GM08714 (cell line): ENCODE data around the gene CDX2.
"Not testable (repeated sequence)": the region's sequence is repeated elsewhere in the genome, so short reads cannot be mapped to it uniquely, and the experiment has no call there.

Experiments
- H3K4me3 ChIP-seq: fragments of 200-500 bp; sonication (Bioruptor generic); 2 replicates; pipeline ENCODE4 v1.5.1; 2014; ENCODE audit warnings: mild to moderate bottlenecking, low read length, inconsistent platforms
- ZNF274 ChIP-seq: IDR thresholded peaks from 2 replicates; pipeline ENCODE4 v1.6.1; 2012; ENCODE audit warnings: mild to moderate bottlenecking, low read depth, low read length

Gene CDX2, protein sequence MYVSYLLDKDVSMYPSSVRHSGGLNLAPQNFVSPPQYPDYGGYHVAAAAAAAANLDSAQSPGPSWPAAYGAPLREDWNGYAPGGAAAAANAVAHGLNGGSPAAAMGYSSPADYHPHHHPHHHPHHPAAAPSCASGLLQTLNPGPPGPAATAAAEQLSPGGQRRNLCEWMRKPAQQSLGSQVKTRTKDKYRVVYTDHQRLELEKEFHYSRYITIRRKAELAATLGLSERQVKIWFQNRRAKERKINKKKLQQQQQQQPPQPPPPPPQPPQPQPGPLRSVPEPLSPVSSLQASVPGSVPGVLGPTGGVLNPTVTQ

DNA sequence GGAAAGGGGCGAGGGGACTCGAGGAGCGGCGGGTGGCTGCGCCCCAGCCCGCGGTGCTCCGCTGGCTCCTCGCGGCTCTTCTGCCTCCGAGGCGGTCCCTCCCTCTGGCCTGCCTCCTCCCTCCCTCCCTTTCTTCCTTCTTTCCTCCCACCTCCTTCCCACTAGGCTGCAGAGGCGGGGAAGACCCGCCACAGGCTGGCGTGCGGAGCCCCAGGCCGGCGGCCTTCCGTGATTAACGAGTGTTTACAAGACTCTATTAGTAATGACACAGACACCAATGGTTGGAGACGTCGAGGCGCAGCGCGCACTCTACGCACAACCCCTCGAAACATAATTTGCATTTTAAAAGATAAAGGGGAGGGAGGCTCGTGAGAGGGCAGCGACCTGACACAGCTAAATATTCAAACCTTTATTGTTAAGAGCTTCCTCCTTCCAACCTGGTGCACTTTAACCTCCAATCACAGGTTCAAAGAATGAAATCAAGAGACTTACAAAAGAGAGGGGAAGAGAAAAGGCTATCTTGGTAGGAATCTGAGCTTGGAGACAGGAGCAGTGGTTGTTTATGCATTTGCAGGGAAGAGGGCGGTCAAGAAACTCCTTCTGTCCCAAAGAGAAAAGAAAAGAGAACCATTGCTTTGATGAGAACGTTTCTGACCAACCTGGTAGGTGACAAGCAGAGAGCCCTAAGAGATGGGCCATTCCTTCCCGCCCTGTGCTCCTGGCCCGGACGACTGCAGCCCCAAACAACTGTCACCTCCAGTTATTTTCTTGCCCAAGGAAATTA, at the start of gene CDX2:
CDX2 (minus strand) TSS at position 234 of the 784 bp plus-strand sequence. CDS start 309 bp downstream, outside the sequence.
- no peak within 1 kb of the TSS; the same call in 1 of the 2 replicates for H3K4me3 ChIP-seq
- no peak for TF ChIP-seq ZNF274

GRCh38 chr13:28014301-28014700, 45.2 kb upstream of the CDX2 start:
- no peak overlapping the region for H3K4me3 ChIP-seq
- TF ChIP-seq ZNF274: no peak

- TF ChIP-seq ZNF274: no peak
- no peak overlapping the region for H3K4me3 ChIP-seq
These were observed 44.4 kb upstream of the CDX2 start for GRCh38 chr13:28013482-28013881.

- TF ChIP-seq ZNF274: no peak
- no peak overlapping the region for H3K4me3 ChIP-seq
These were observed 43.8 kb upstream of the CDX2 start for GRCh38 chr13:28012896-28013295.

GRCh38 chr13:28012383-28012782, 43.3 kb upstream of the CDX2 start:
- TF ChIP-seq ZNF274: no peak

DNA sequence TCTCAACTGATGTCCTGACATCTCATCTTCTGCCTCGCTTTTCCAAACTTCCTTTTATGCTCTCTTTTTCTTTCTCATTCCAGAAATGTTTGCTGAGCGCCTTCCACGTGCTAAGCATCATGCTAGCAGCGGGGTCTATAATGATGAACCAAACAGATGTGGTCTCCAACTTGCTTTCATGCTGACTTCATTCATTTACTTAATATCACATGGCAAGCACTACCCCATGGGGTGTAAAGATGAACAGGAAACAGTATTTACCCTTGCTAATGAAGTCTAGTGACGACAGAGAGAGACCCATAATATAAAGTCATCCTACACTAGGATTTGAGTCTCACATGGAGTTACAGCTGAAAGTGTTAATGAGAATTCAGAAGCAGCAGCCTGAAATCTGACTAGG, 40.9 kb upstream of the CDX2 start:
- TF ChIP-seq ZNF274: no peak
- no peak overlapping the region for H3K4me3 ChIP-seq

More at GRCh38 chr13:28012383-28012782, 43.3 kb upstream of the CDX2 start:
- H3K4me3 ChIP-seq: no peak overlapping the region

- H3K4me3 ChIP-seq: not testable (repeated sequence)
These were observed 35.9 kb upstream of the CDX2 start for GRCh38 chr13:28005016-28005415.

- no peak for TF ChIP-seq ZNF274
- no peak overlapping the region for H3K4me3 ChIP-seq
These were observed 34.0 kb upstream of the CDX2 start for GRCh38 chr13:28002886-28003698.

- TF ChIP-seq ZNF274: no peak
- H3K4me3 ChIP-seq: no peak overlapping the region
These were observed 32.8 kb upstream of the CDX2 start for GRCh38 chr13:28001837-28002473.

- TF ChIP-seq ZNF274: no peak
- H3K4me3 ChIP-seq: no peak overlapping the region
These were observed 31.9 kb upstream of the CDX2 start for GRCh38 chr13:28001049-28001448.

- TF ChIP-seq ZNF274: no peak
- H3K4me3 ChIP-seq: no peak overlapping the region
These were observed 31.5 kb upstream of the CDX2 start for GRCh38 chr13:28000567-28000966.

DNA sequence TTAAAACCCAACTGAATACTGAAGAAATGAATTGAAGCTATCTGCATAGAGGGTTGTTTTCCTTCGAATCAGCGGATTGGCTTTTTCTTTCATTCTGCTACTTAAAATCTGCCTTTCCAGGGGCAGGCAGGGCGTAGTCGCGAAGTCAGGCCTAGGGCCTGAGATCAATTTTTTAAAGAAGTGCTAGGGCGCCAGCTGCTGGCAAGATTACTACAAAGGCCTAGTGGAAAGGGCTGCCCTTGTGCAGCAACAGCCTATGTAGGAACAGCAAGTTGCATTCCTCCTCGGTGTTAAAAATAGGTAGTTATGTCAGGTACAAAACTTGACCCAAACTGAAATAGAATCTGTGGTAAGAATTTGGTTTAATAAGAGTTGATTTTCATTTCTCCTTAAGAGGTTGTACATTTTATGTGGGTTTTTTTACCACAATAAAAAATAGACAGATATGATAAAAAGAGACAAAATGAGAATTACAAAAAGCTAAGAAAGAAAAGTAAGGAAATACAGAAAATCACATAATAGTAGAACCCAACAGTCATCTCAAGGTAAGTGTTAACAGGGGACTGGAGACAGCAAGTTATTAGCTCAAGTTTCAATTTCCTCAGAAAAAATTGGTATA, 28.9 kb upstream of the CDX2 start:
- no peak for TF ChIP-seq ZNF274
- no peak overlapping the region for H3K4me3 ChIP-seq

GRCh38 chr13:27991881-27992280, 22.8 kb upstream of the CDX2 start:
- no peak overlapping the region for H3K4me3 ChIP-seq

GRCh38 chr13:27988520-27988919, 19.4 kb upstream of the CDX2 start, which contains the start of gene URAD:
URAD (minus strand) TSS chr13:27988693; CDS start chr13:27988637, 56 bp downstream.
- TF ChIP-seq ZNF274: no peak
- no peak within 1 kb of the TSS for H3K4me3 ChIP-seq

More at GRCh38 chr13:27991881-27992280, 22.8 kb upstream of the CDX2 start:
- TF ChIP-seq ZNF274: no peak
